ENCODE data around the gene CAMK2G. TPM values are rescaled to one million over a fixed set of nuclear protein-coding genes. Genes with fewer than 3 reads are reported as not detected.
"Not testable (repeated sequence)": the region's sequence is repeated elsewhere in the genome, so short reads cannot be mapped to it uniquely, and the experiment has no call there.

CAMK2G gene
- total RNA-seq, 1 donor from 2014 or later, result 36.6 TPM

DNA sequence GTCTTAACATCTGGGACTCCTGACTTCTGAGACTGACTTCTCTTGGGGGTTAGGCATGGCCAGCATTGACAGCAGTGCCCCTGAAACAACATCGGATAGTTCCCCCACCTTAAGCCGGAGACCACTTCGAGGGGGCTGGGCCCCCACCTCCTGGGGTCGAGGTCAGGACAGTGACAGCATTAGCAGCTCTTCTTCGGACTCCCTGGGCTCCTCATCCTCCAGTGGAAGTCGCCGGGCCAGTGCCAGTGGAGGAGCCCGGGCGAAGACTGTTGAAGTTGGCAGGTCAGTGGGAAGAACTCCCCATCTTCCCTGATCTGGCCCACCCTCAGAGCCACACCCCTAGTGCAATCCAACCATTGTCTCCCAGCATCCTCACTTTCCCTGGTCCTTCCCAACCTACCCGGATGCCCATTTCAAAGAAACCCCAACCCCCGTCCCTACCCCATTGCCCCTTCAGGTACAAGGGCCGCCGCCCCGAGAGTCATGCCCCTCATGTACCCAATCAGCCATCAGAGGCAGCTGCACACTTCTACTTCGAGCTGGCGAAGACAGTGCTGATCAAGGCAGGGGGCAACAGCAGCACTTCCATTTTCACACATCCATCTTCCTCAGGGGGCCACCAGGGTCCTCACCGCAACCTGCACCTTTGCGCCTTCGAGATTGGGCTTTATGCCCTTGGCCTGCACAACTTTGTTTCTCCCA is 76.9 kb downstream of the CAMK2G start:
- Histone ChIP-seq H3K4me1 (no peaks in the 10 kb centered on the region), H3K79me2 (ENCODE audit: low read depth) (no peaks in the 10 kb centered on the region), H3K9ac (no peak overlapping the region), H3K27me3 (no peaks in the 10 kb centered on the region), H3K9me3 (ENCODE audit: low read depth) (no peaks in the 10 kb centered on the region), H3F3A (ENCODE audit: low read depth) (no peaks in the 10 kb centered on the region), H2AFZ (replicated peaks) (no peak overlapping the region), H3K4me3 (no peak overlapping the region), H3K36me3 (no peaks in the 10 kb centered on the region), H4K20me1 (ENCODE audit: low read depth) (no peaks in the 10 kb centered on the region), H3K27ac (no peak overlapping the region), H3K4me2 (no peak overlapping the region)
- TF ChIP-seq EZH2 (IDR thresholded peaks at IDR 0.05), result no peak
- TF ChIP-seq EZH2phosphoT487 (IDR thresholded peaks at IDR 0.05), result no peak
- TF ChIP-seq, protein P1, sequence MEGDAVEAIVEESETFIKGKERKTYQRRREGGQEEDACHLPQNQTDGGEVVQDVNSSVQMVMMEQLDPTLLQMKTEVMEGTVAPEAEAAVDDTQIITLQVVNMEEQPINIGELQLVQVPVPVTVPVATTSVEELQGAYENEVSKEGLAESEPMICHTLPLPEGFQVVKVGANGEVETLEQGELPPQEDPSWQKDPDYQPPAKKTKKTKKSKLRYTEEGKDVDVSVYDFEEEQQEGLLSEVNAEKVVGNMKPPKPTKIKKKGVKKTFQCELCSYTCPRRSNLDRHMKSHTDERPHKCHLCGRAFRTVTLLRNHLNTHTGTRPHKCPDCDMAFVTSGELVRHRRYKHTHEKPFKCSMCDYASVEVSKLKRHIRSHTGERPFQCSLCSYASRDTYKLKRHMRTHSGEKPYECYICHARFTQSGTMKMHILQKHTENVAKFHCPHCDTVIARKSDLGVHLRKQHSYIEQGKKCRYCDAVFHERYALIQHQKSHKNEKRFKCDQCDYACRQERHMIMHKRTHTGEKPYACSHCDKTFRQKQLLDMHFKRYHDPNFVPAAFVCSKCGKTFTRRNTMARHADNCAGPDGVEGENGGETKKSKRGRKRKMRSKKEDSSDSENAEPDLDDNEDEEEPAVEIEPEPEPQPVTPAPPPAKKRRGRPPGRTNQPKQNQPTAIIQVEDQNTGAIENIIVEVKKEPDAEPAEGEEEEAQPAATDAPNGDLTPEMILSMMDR (IDR thresholded peaks at IDR 0.05), result no peak
- H3K4me1 Mint-ChIP-seq, result no peaks in the 10 kb centered on the region
- no peak overlapping the region for H3K27ac Mint-ChIP-seq
- peaks cover 4% of the 10 kb centered on the region for H3K27me3 Mint-ChIP-seq (ENCODE audit: insufficient read depth, low read depth)
- H3K36me3 Mint-ChIP-seq, result peaks cover 27% of the 10 kb centered on the region
- H3K4me3 Mint-ChIP-seq, result no peak overlapping the region
- H3K9me3 Mint-ChIP-seq, result no peaks in the 10 kb centered on the region
- DNase-seq (ENCODE audit: low spot score), result no peak

GRCh38 chr10:73796766-73797165 is 77.6 kb downstream of the CAMK2G start:
- H3K27ac ChIP-seq, result no peak overlapping the region
- TF ChIP-seq, protein P1 (IDR thresholded peaks at IDR 0.05), result no peak
- TF ChIP-seq EZH2 (IDR thresholded peaks at IDR 0.05) (no peak), EZH2phosphoT487 (IDR thresholded peaks at IDR 0.05) (no peak)
- H3K9me3 ChIP-seq (ENCODE audit: low read depth), result no peaks in the 10 kb centered on the region
- DNase-seq (ENCODE audit: low spot score), result no peak
- H3K79me2 ChIP-seq (ENCODE audit: low read depth), result no peaks in the 10 kb centered on the region
- no peaks in the 10 kb centered on the region for H3K36me3 ChIP-seq
- H3K9ac ChIP-seq, result no peak overlapping the region
- no peaks in the 10 kb centered on the region for H4K20me1 ChIP-seq (ENCODE audit: low read depth)
- H3K4me1 ChIP-seq, result no peaks in the 10 kb centered on the region
- H3F3A ChIP-seq (ENCODE audit: low read depth), result no peaks in the 10 kb centered on the region
- H3K27me3 Mint-ChIP-seq (ENCODE audit: insufficient read depth, low read depth), result peaks cover 4% of the 10 kb centered on the region
- H3K27me3 ChIP-seq, result no peaks in the 10 kb centered on the region
- no peaks in the 10 kb centered on the region for H3K9me3 Mint-ChIP-seq
- H3K4me2 ChIP-seq, result no peak overlapping the region
- H3K4me3 ChIP-seq, result no peak overlapping the region
- H3K4me1 Mint-ChIP-seq, result no peaks in the 10 kb centered on the region
- no peak overlapping the region for H3K4me3 Mint-ChIP-seq
- H3K27ac Mint-ChIP-seq, result no peak overlapping the region
- no peak overlapping the region for H2AFZ ChIP-seq (replicated peaks)
- H3K36me3 Mint-ChIP-seq, result peaks cover 28% of the 10 kb centered on the region

DNA sequence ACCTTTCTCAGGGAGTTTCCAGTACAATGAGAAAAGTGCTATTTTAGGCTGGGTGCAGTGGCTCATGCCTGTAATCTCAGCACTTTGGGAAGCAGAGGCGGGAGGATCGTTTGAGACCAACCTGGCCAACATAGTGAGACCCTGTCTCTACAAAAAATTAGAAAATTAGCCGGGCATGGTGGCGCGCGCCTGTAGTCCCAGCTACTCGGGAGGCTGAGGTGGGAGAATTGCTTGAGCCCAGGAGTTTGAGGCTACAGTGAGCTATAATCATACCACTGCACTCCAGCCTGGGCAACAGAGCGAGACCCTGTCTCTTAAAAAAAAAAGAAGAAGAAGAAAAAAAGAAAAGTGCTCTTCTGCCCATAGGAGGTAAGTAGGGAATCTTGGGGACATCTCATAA is 78.3 kb downstream of the CAMK2G start:
- H3K4me3 Mint-ChIP-seq; H3K9me3 Mint-ChIP-seq; H3K27ac ChIP-seq; DNase-seq (ENCODE audit: low spot score); H3K4me1 Mint-ChIP-seq; H3K9me3 ChIP-seq (ENCODE audit: low read depth); H4K20me1 ChIP-seq (ENCODE audit: low read depth); H3K4me1 ChIP-seq; H3K27me3 Mint-ChIP-seq (ENCODE audit: insufficient read depth, low read depth); H3K9ac ChIP-seq; H3K27me3 ChIP-seq; H3K4me3 ChIP-seq; H3K36me3 ChIP-seq; H2AFZ ChIP-seq (replicated peaks); H3F3A ChIP-seq (ENCODE audit: low read depth); H3K4me2 ChIP-seq; H3K27ac Mint-ChIP-seq; H3K79me2 ChIP-seq (ENCODE audit: low read depth): not testable (repeated sequence)
- H3K36me3 Mint-ChIP-seq, result peaks cover 28% of the 10 kb centered on the region

- not testable (repeated sequence) for H3K9ac ChIP-seq; H3K79me2 ChIP-seq (ENCODE audit: low read depth); DNase-seq (ENCODE audit: low spot score); H3K4me2 ChIP-seq; H3K9me3 Mint-ChIP-seq; H3K4me1 ChIP-seq; H3K27ac Mint-ChIP-seq; H3K27me3 Mint-ChIP-seq (ENCODE audit: insufficient read depth, low read depth); H3K36me3 ChIP-seq; H3K4me1 Mint-ChIP-seq; H3K27me3 ChIP-seq; H4K20me1 ChIP-seq (ENCODE audit: low read depth); H2AFZ ChIP-seq (replicated peaks); H3K27ac ChIP-seq; H3K9me3 ChIP-seq (ENCODE audit: low read depth); H3K4me3 ChIP-seq; H3K4me3 Mint-ChIP-seq; H3F3A ChIP-seq (ENCODE audit: low read depth)
- peaks cover 28% of the 10 kb centered on the region for H3K36me3 Mint-ChIP-seq
Observed at GRCh38 chr10:73795491-73795890, 78.9 kb downstream of the CAMK2G start.

All from neural progenitor cell (in vitro differentiated cells).